ENCODE data around the gene EYS.
"Not testable (repeated sequence)": the region's sequence is repeated elsewhere in the genome, so short reads cannot be mapped to it uniquely, and the experiment has no call there.

- not testable (repeated sequence) for TF ChIP-seq ZFP3 (CRISPR knock-in tag; IDR thresholded peaks at IDR 0.05); RARB (CRISPR knock-in tag; IDR thresholded peaks at IDR 0.05); TOX (CRISPR knock-in tag; IDR thresholded peaks at IDR 0.05; ENCODE audit: borderline replicate concordance); TCF4 (CRISPR knock-in tag; IDR thresholded peaks at IDR 0.05; ENCODE audit: borderline replicate concordance); GLIS3 (CRISPR knock-in tag; IDR thresholded peaks at IDR 0.05); CSRNP3 (CRISPR knock-in tag; IDR thresholded peaks at IDR 0.05); TSHZ2 (CRISPR knock-in tag; IDR thresholded peaks at IDR 0.05); CSDC2 (CRISPR knock-in tag; IDR thresholded peaks at IDR 0.05); OSR1 (CRISPR knock-in tag; IDR thresholded peaks at IDR 0.05); CREB5 (CRISPR knock-in tag; IDR thresholded peaks at IDR 0.05; ENCODE audit: low read depth); ZC3H10 (CRISPR knock-in tag; IDR thresholded peaks at IDR 0.05); PATZ1 (CRISPR knock-in tag; IDR thresholded peaks at IDR 0.05; ENCODE audit: borderline replicate concordance); BACH2 (CRISPR knock-in tag; IDR thresholded peaks at IDR 0.05; ENCODE audit: borderline replicate concordance); PPARA (CRISPR knock-in tag; IDR thresholded peaks at IDR 0.05; ENCODE audit: borderline replicate concordance)
These were observed 1773.1 kb downstream of the EYS start for GRCh38 chr6:63933948-63934347.

All from SK-N-SH treated with all-trans-retinoic acid at 6 μM for 48 hours (cell line).